ENCODE measurements around the gene BICDL1.

The BICDL1 gene

GRCh38 chr12:120062976-120063579, 74.0 kb downstream of the BICDL1 start:
- Histone ChIP-seq H3K9me2 (replicated peaks; ENCODE audit: low read depth, low read length) (no peaks in the 10 kb centered on the region), H3F3A (ENCODE audit: low read depth) (no peaks in the 10 kb centered on the region), H3K36me3 (ENCODE audit: insufficient read depth, low read length) (no peaks in the 10 kb centered on the region), H3K4me1 (ENCODE audit: insufficient read depth, low read length, poor library complexity, severe bottlenecking) (no peaks in the 10 kb centered on the region), H3K4me2 (ENCODE audit: low read depth, low read length, poor library complexity, severe bottlenecking) (no peak overlapping the region), H3K4me3 (ENCODE audit: low read length, poor library complexity, severe bottlenecking) (no peak overlapping the region), H4K20me1 (ENCODE audit: insufficient read depth, low read length, poor library complexity, severe bottlenecking) (no peaks in the 10 kb centered on the region), H2AFZ (ENCODE audit: low read length) (no peak overlapping the region), H3K9ac (ENCODE audit: low read depth, low read length, poor library complexity, severe bottlenecking) (no peak overlapping the region), H3K79me2 (ENCODE audit: insufficient read depth, low read length) (no peaks in the 10 kb centered on the region), H3K9me3 (ENCODE audit: insufficient read depth, low read depth, low read length) (no peaks in the 10 kb centered on the region), H3K27me3 (ENCODE audit: insufficient read depth, low read length, poor library complexity, severe bottlenecking) (no peaks in the 10 kb centered on the region)
- TF ChIP-seq CTCF (conservative IDR thresholded peaks at IDR 0.05; ENCODE audit: low read length) (no peak), EZH2phosphoT487 (IDR thresholded peaks at IDR 0.05; ENCODE audit: borderline replicate concordance) (no peak)

- TF ChIP-seq CTCF (conservative IDR thresholded peaks at IDR 0.05; ENCODE audit: low read length) (no peak), EZH2phosphoT487 (IDR thresholded peaks at IDR 0.05; ENCODE audit: borderline replicate concordance) (no peak)
- Histone ChIP-seq H3K79me2 (ENCODE audit: insufficient read depth, low read length) (no peaks in the 10 kb centered on the region), H3K36me3 (ENCODE audit: insufficient read depth, low read length) (no peaks in the 10 kb centered on the region), H3K4me3 (ENCODE audit: low read length, poor library complexity, severe bottlenecking) (no peak overlapping the region), H2AFZ (ENCODE audit: low read length) (no peak overlapping the region), H3K9me2 (replicated peaks; ENCODE audit: low read depth, low read length) (no peaks in the 10 kb centered on the region), H3K9ac (ENCODE audit: low read depth, low read length, poor library complexity, severe bottlenecking) (no peak overlapping the region), H3F3A (ENCODE audit: low read depth) (no peaks in the 10 kb centered on the region), H3K4me1 (ENCODE audit: insufficient read depth, low read length, poor library complexity, severe bottlenecking) (no peaks in the 10 kb centered on the region), H3K9me3 (ENCODE audit: insufficient read depth, low read depth, low read length) (no peaks in the 10 kb centered on the region), H3K4me2 (ENCODE audit: low read depth, low read length, poor library complexity, severe bottlenecking) (no peak overlapping the region), H4K20me1 (ENCODE audit: insufficient read depth, low read length, poor library complexity, severe bottlenecking) (no peaks in the 10 kb centered on the region), H3K27me3 (ENCODE audit: insufficient read depth, low read length, poor library complexity, severe bottlenecking) (no peaks in the 10 kb centered on the region)
Measured at GRCh38 chr12:120064054-120064940, 75.3 kb downstream of the BICDL1 start.

GRCh38 chr12:120065472-120065871, 76.4 kb downstream of the BICDL1 start:
- H4K20me1 ChIP-seq (ENCODE audit: insufficient read depth, low read length, poor library complexity, severe bottlenecking) = no peaks in the 10 kb centered on the region
- TF ChIP-seq EZH2phosphoT487 (IDR thresholded peaks at IDR 0.05; ENCODE audit: borderline replicate concordance) (no peak), CTCF (conservative IDR thresholded peaks at IDR 0.05; ENCODE audit: low read length) (no peak)
- no peak overlapping the region for H3K4me3 ChIP-seq (ENCODE audit: low read length, poor library complexity, severe bottlenecking)
- H3K4me1 ChIP-seq (ENCODE audit: insufficient read depth, low read length, poor library complexity, severe bottlenecking) = no peaks in the 10 kb centered on the region
- no peaks in the 10 kb centered on the region for H3K79me2 ChIP-seq (ENCODE audit: insufficient read depth, low read length)
- H2AFZ ChIP-seq (ENCODE audit: low read length) = no peak overlapping the region
- H3F3A ChIP-seq (ENCODE audit: low read depth) = no peaks in the 10 kb centered on the region
- H3K9ac ChIP-seq (ENCODE audit: low read depth, low read length, poor library complexity, severe bottlenecking) = no peak overlapping the region
- no peak overlapping the region for H3K4me2 ChIP-seq (ENCODE audit: low read depth, low read length, poor library complexity, severe bottlenecking)
- no peaks in the 10 kb centered on the region for H3K9me3 ChIP-seq (ENCODE audit: insufficient read depth, low read depth, low read length)
- H3K27me3 ChIP-seq (ENCODE audit: insufficient read depth, low read length, poor library complexity, severe bottlenecking) = no peaks in the 10 kb centered on the region
- H3K36me3 ChIP-seq (ENCODE audit: insufficient read depth, low read length) = no peaks in the 10 kb centered on the region
- no peaks in the 10 kb centered on the region for H3K9me2 ChIP-seq (replicated peaks; ENCODE audit: low read depth, low read length)
